Measurements from ENCODE around the gene ETS2.

Gene ETS2

GRCh38 chr21:38761531-38761930 lies 44.2 kb upstream of the ETS2 start:
- H3K27ac ChIP-seq = no peak overlapping the region
- TF ChIP-seq, protein P1, sequence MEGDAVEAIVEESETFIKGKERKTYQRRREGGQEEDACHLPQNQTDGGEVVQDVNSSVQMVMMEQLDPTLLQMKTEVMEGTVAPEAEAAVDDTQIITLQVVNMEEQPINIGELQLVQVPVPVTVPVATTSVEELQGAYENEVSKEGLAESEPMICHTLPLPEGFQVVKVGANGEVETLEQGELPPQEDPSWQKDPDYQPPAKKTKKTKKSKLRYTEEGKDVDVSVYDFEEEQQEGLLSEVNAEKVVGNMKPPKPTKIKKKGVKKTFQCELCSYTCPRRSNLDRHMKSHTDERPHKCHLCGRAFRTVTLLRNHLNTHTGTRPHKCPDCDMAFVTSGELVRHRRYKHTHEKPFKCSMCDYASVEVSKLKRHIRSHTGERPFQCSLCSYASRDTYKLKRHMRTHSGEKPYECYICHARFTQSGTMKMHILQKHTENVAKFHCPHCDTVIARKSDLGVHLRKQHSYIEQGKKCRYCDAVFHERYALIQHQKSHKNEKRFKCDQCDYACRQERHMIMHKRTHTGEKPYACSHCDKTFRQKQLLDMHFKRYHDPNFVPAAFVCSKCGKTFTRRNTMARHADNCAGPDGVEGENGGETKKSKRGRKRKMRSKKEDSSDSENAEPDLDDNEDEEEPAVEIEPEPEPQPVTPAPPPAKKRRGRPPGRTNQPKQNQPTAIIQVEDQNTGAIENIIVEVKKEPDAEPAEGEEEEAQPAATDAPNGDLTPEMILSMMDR (conservative IDR thresholded peaks at IDR 0.05) = no peak
- no peak for TF ChIP-seq ZFX (IDR thresholded peaks at IDR 0.05)

GRCh38 chr21:38765056-38765455 lies 40.7 kb upstream of the ETS2 start:
- no peak for TF ChIP-seq ZFX (IDR thresholded peaks at IDR 0.05)
- TF ChIP-seq, protein P1 (conservative IDR thresholded peaks at IDR 0.05) = no peak
- no peak overlapping the region for H3K27ac ChIP-seq

- no peak overlapping the region for H3K27ac ChIP-seq
- TF ChIP-seq ZFX (IDR thresholded peaks at IDR 0.05) = no peak
- TF ChIP-seq, protein P1 (conservative IDR thresholded peaks at IDR 0.05) = no peak
Measured at GRCh38 chr21:38766987-38767722, 38.6 kb upstream of the ETS2 start.

GRCh38 chr21:38768471-38769063 lies 37.2 kb upstream of the ETS2 start:
- H3K27ac ChIP-seq = no peak overlapping the region; the same call in 1 of the 2 replicates
- TF ChIP-seq, protein P1 (conservative IDR thresholded peaks at IDR 0.05) = no peak
- TF ChIP-seq ZFX (IDR thresholded peaks at IDR 0.05) = no peak

DNA sequence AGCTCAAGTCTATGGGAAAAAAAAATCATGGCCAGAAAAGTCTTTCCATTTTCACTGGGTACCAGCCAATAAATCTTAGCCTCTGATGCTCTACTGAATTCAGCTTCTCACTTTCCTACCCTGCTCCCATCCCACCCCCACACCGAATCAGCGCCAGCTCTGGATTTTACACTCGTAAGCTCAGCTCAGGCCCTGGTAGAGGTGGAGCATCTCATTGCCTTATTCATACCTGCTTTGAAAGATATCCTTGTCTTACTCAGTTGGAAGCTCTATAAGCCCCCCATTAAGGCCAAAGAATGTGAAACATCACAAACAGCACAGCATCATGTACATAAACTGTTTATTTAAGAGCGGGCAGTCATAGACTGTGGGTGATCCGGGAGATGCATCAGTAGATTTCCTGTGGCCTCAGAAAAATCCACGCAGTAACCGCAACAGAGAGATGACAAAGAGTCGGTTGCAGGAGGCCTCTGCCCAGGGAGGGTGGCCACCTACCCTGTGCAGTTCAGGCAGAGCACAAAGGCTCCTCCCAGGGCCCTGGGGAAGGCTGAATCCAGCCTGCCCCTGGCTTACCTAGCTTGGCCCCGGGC lies 36.4 kb upstream of the ETS2 start:
- no peak overlapping the region; the same call in 1 of the 2 replicates for H3K27ac ChIP-seq

DNA sequence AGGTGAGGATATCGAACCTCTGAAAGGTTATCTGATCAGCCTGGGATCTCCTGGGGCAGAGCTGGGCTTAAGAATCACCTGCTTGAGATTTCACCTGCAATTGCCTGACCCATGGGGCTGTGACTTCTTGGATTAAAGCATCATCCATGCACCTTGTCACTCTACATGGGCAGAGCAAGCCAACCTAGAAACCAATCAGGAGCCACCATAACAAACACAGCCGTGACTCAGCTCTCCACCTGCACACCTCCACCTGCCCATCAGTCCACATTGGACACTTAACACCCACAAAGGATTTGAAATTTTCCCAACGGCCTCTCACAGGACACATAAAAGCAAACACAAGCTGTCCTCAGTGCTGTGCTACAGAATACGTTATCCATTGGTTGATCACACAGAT lies 35.1 kb upstream of the ETS2 start:
- no peak overlapping the region for H3K27ac ChIP-seq
- TF ChIP-seq, protein P1 (conservative IDR thresholded peaks at IDR 0.05) = no peak
- no peak for TF ChIP-seq ZFX (IDR thresholded peaks at IDR 0.05)

More for the DNA sequence above, 36.4 kb upstream of the ETS2 start:
- TF ChIP-seq ZFX (IDR thresholded peaks at IDR 0.05) = no peak
- TF ChIP-seq, protein P1 (conservative IDR thresholded peaks at IDR 0.05) = no peak

GRCh38 chr21:38771536-38771935 lies 34.2 kb upstream of the ETS2 start:
- no peak overlapping the region for H3K27ac ChIP-seq
- TF ChIP-seq ZFX (IDR thresholded peaks at IDR 0.05) = no peak
- TF ChIP-seq, protein P1 (conservative IDR thresholded peaks at IDR 0.05) = no peak
